ENCODE data around the gene MTF2.

DNA sequence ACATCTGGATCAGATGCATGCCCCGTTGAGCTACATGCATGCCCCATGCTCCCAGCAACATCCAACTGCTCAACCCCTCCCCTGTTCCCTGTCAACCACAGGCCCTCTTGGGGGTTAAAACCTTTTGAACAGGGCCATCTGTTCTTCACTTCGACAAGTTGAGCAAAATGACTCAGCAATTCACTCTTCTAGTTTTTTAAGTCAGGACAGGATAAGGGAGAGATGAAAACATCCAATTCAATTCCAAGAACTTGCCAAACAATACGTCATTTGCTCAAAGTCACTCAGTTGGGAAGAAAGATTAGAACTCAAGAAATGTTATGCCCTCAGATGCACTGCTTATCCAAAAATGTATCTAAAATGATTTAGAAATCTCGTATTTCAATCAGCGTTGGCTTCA is 46.1 kb upstream of the MTF2 start:
- no peak for TF ChIP-seq CTCF (conservative IDR thresholded peaks at IDR 0.05; ENCODE audit: low read depth in 2 of 2)
- TF ChIP-seq EZH2 (IDR thresholded peaks at IDR 0.05; ENCODE audit: low read depth, unreplicated experiment) = no peak
- TF ChIP-seq EZH2phosphoT487 (IDR thresholded peaks at IDR 0.05; ENCODE audit: unreplicated experiment) = no peak
- TF ChIP-seq CREB1 (CRISPR knock-in tag; IDR thresholded peaks at IDR 0.05; ENCODE audit: low read depth) = no peak
- no peak for TF ChIP-seq POLR2AphosphoS5 (IDR thresholded peaks at IDR 0.05; ENCODE audit: low read depth)
